Stimulated activated CD4-positive, alpha-beta T cell treated with anti-CD3 and anti-CD28 coated beads, Interleukin-15, amount 100 ng/mL, for 1 hour (primary cell): Measurements from ENCODE around the gene CCDC186.

Experiments
- DNase-seq, 2 donors: peaks; one replicate each; pipeline ENCODE4 v3.0.0-alpha.2; 2020; ENCODE audit warnings: low read depth in 1 of 2, low spot score in 1 of 2

The CCDC186 gene

GRCh38 chr10:114173921-114174694 lies at the start of gene CCDC186:
CCDC186 (minus strand) TSS chr10:114174203; CDS start chr10:114163268, 10,935 bp downstream.
- DNase-seq = peak; percentile 95 to 96

GRCh38 chr10:114223066-114223465 lies 49.1 kb upstream of the CCDC186 start:
- no peak for DNase-seq

- DNase-seq = no peak
Observed at GRCh38 chr10:114221235-114221634, 47.2 kb upstream of the CCDC186 start.

- no peak for DNase-seq
Observed at GRCh38 chr10:114220281-114220680, 46.3 kb upstream of the CCDC186 start.

GRCh38 chr10:114215033-114215432 lies 41.0 kb upstream of the CCDC186 start:
- no peak for DNase-seq

- DNase-seq = no peak
Observed at GRCh38 chr10:114212153-114212552, 38.1 kb upstream of the CCDC186 start.

GRCh38 chr10:114208351-114208750 lies 34.3 kb upstream of the CCDC186 start:
- no peak for DNase-seq

GRCh38 chr10:114207349-114207748 lies 33.3 kb upstream of the CCDC186 start:
- no peak for DNase-seq

GRCh38 chr10:114206902-114207301 lies 32.9 kb upstream of the CCDC186 start:
- no peak for DNase-seq

GRCh38 chr10:114202812-114203211 lies 28.8 kb upstream of the CCDC186 start:
- DNase-seq = no peak

GRCh38 chr10:114199239-114199638 lies 25.2 kb upstream of the CCDC186 start:
- no peak for DNase-seq

- DNase-seq = no peak
Observed at GRCh38 chr10:114195079-114195478, 21.1 kb upstream of the CCDC186 start.

GRCh38 chr10:114189700-114190099 lies 15.7 kb upstream of the CCDC186 start:
- no peak for DNase-seq

GRCh38 chr10:114188900-114189299 lies 14.9 kb upstream of the CCDC186 start:
- DNase-seq = no peak

- DNase-seq = no peak
Observed at GRCh38 chr10:114188001-114188400, 14.0 kb upstream of the CCDC186 start.

GRCh38 chr10:114184276-114184675 lies 10.3 kb upstream of the CCDC186 start:
- DNase-seq = no peak

GRCh38 chr10:114183563-114183962 lies 9.6 kb upstream of the CCDC186 start:
- no peak for DNase-seq

- no peak for DNase-seq
Observed at GRCh38 chr10:114181971-114182370, 8.0 kb upstream of the CCDC186 start.

- no peak for DNase-seq
Observed at GRCh38 chr10:114180937-114181336, 6.9 kb upstream of the CCDC186 start.

- no peak for DNase-seq
Observed at GRCh38 chr10:114179747-114180146, 5.7 kb upstream of the CCDC186 start.

- DNase-seq = no peak
Observed at GRCh38 chr10:114179148-114179547, 5.1 kb upstream of the CCDC186 start, which contains the start of gene TDRD1. TDRD1 (plus strand) TSS chr10:114179353; CDS start chr10:114187832, 8,479 bp downstream.

- no peak for DNase-seq
Observed at GRCh38 chr10:114176511-114176910, 2.5 kb upstream of the CCDC186 start.

- DNase-seq = no peak
Observed at GRCh38 chr10:114175667-114176066, 1.7 kb upstream of the CCDC186 start.
